ENCODE measurements around the gene ISYNA1.

- TF ChIP-seq CTCF (IDR thresholded peaks at IDR 0.05; ENCODE audit: control extremely low read depth in 1 of 3, insufficient read depth in 1 of 3, low read depth in 1 of 3, low read length in 3 of 3) (no peak), YY1 (IDR thresholded peaks at IDR 0.05; ENCODE audit: low read depth, low read length) (no peak), RNF2 (IDR thresholded peaks at IDR 0.05; ENCODE audit: borderline replicate concordance, low read depth, low read length, missing control alignments, poor library complexity, severe bottlenecking) (no peak), RBBP5 (IDR thresholded peaks at IDR 0.05; ENCODE audit: borderline replicate concordance, low read depth, low read length) (no peak), SIN3A (conservative IDR thresholded peaks at IDR 0.05 in 1 of 2, IDR thresholded peaks at IDR 0.05 in 1 of 2; ENCODE audit: low read depth in 1 of 2, low read length in 2 of 2) (no peak), EZH2 (IDR thresholded peaks at IDR 0.05; ENCODE audit: low read depth, low read length, severe bottlenecking) (no peak), POLR2AphosphoS5 (IDR thresholded peaks at IDR 0.05; ENCODE audit: low read depth, low read length) (no peak), TAF1 (IDR thresholded peaks at IDR 0.05; ENCODE audit: low read depth, low read length) (no peak)
These were observed 13.6 kb downstream of the ISYNA1 start for GRCh38 chr19:18424122-18424889.
